Measurements from ENCODE around the gene ADAMTS14.

The ADAMTS14 gene

GRCh38 chr10:70692043-70692603 lies 19.8 kb downstream of the ADAMTS14 start:
- DNase-seq (ENCODE audit: low spot score), result no peak

- DNase-seq (ENCODE audit: low spot score), result no peak
These were observed 21.5 kb downstream of the ADAMTS14 start for GRCh38 chr10:70693619-70694335.

GRCh38 chr10:70694418-70695141 lies 22.3 kb downstream of the ADAMTS14 start:
- DNase-seq (ENCODE audit: low spot score), result no peak

- DNase-seq (ENCODE audit: low spot score), result peak; percentile 69
These were observed 23.1 kb downstream of the ADAMTS14 start for GRCh38 chr10:70695241-70696030.

GRCh38 chr10:70698211-70698610 lies 25.9 kb downstream of the ADAMTS14 start:
- no peak for DNase-seq (ENCODE audit: low spot score)

- DNase-seq (ENCODE audit: low spot score), result no peak
These were observed 26.9 kb downstream of the ADAMTS14 start for GRCh38 chr10:70699063-70699658.

GRCh38 chr10:70699659-70700174 lies 27.4 kb downstream of the ADAMTS14 start:
- DNase-seq (ENCODE audit: low spot score), result peak; percentile 59

- no peak for DNase-seq (ENCODE audit: low spot score)
These were observed 30.0 kb downstream of the ADAMTS14 start for GRCh38 chr10:70702190-70702763.

GRCh38 chr10:70704211-70704610 lies 31.9 kb downstream of the ADAMTS14 start:
- no peak for DNase-seq (ENCODE audit: low spot score)

- no peak for DNase-seq (ENCODE audit: low spot score)
These were observed 33.0 kb downstream of the ADAMTS14 start for GRCh38 chr10:70705121-70705861.

- DNase-seq (ENCODE audit: low spot score), result no peak
These were observed 38.9 kb downstream of the ADAMTS14 start for GRCh38 chr10:70711177-70711576.

GRCh38 chr10:70711911-70712310 lies 39.6 kb downstream of the ADAMTS14 start:
- no peak for DNase-seq (ENCODE audit: low spot score)

- no peak for DNase-seq (ENCODE audit: low spot score)
These were observed 41.9 kb downstream of the ADAMTS14 start for GRCh38 chr10:70714245-70714644.

GRCh38 chr10:70714951-70715350 lies 42.6 kb downstream of the ADAMTS14 start:
- DNase-seq (ENCODE audit: low spot score), result no peak

- DNase-seq (ENCODE audit: low spot score), result peak; percentile 34
These were observed 43.8 kb downstream of the ADAMTS14 start for GRCh38 chr10:70715853-70716795.

GRCh38 chr10:70722820-70723424 lies 50.6 kb downstream of the ADAMTS14 start:
- DNase-seq (ENCODE audit: low spot score), result peak; percentile 38

GRCh38 chr10:70723771-70724170 lies 51.5 kb downstream of the ADAMTS14 start:
- no peak for DNase-seq (ENCODE audit: low spot score)

- DNase-seq (ENCODE audit: low spot score), result no peak
These were observed 54.7 kb downstream of the ADAMTS14 start for GRCh38 chr10:70726909-70727495.

GRCh38 chr10:70728328-70728727 lies 56.0 kb downstream of the ADAMTS14 start:
- DNase-seq (ENCODE audit: low spot score), result no peak

Data from SW480 (cell line).